Left renal cortex interstitium (tissue), 4 donors: ENCODE results near the gene TEX51. TPM values are rescaled to one million over a fixed set of nuclear protein-coding genes. Genes with fewer than 3 reads are reported as not detected.

Experiments
- DNase-seq, 4 donors: peaks; one replicate each; pipeline ENCODE4 v3.0.0-alpha.2; 2013; ENCODE audit warnings: low read depth in 4 of 4, low spot score in 2 of 4, missing footprints in 1 of 4
- polyA plus RNA-seq, 4 donors: library from polyadenylated mRNA; unstranded; fragments of 120-200 nt; gene quantifications; one replicate each; pipeline ENCODE4 v1.2.1, GENCODE V29; 2013; ENCODE audit not compliant: insufficient read length in 4 of 4

TEX51 gene
- polyA plus RNA-seq, 4 donors, result 0.26 to 0.60 TPM; not detected in 2

GRCh38 chr2:126877861-126878565, 20.7 kb upstream of the TEX51 start:
- no peak for DNase-seq

- no peak for DNase-seq
Observed at GRCh38 chr2:126878601-126879000, 20.1 kb upstream of the TEX51 start.

GRCh38 chr2:126879348-126880298, 19.1 kb upstream of the TEX51 start:
- no peak for DNase-seq

GRCh38 chr2:126880324-126880723, 18.4 kb upstream of the TEX51 start:
- DNase-seq, result no peak

GRCh38 chr2:126880817-126881216, 17.9 kb upstream of the TEX51 start:
- no peak for DNase-seq

GRCh38 chr2:126881591-126881990, 17.1 kb upstream of the TEX51 start:
- no peak for DNase-seq

GRCh38 chr2:126882181-126882580, 16.5 kb upstream of the TEX51 start:
- no peak for DNase-seq

- DNase-seq, result no peak
Observed at GRCh38 chr2:126882736-126883665, 15.7 kb upstream of the TEX51 start.

- no peak for DNase-seq
Observed at GRCh38 chr2:126883666-126884040, 15.0 kb upstream of the TEX51 start.

GRCh38 chr2:126884861-126885750, 13.6 kb upstream of the TEX51 start:
- DNase-seq, result no peak

GRCh38 chr2:126885751-126886210, 12.9 kb upstream of the TEX51 start:
- DNase-seq, result peak in 1 of 4 donors; percentile 32

- peak in 3 of 4 donors; percentile 54 to 63 (median 62) for DNase-seq
Observed at GRCh38 chr2:126886211-126886915, 12.3 kb upstream of the TEX51 start.

- DNase-seq, result no peak
Observed at GRCh38 chr2:126886916-126887280, 11.8 kb upstream of the TEX51 start.

- DNase-seq, result no peak
Observed at GRCh38 chr2:126887506-126887905, 11.2 kb upstream of the TEX51 start.

- DNase-seq, result no peak
Observed at GRCh38 chr2:126888046-126888445, 10.6 kb upstream of the TEX51 start.

GRCh38 chr2:126889071-126889470, 9.6 kb upstream of the TEX51 start:
- no peak for DNase-seq

- DNase-seq, result no peak
Observed at GRCh38 chr2:126889496-126890135, 9.1 kb upstream of the TEX51 start.

- DNase-seq, result no peak
Observed at GRCh38 chr2:126890136-126890510, 8.6 kb upstream of the TEX51 start.
